PC-3 (cell line): Measurements from ENCODE around the gene MARCHF11. TPM values are rescaled to one million over a fixed set of nuclear protein-coding genes. Genes with fewer than 3 reads are reported as not detected.

ENCODE experiments used
- ATAC-seq: fragments of 200-7000 bp; cut with Tn5 transposase; 2 replicates; pipeline ENCODE4 v1.9.1; 2020; ENCODE audit warnings: mild to moderate bottlenecking, moderate library complexity
- BruUV-seq: library from RNA; stranded (reverse); fragments of 400-500 nt; replicated peaks from 2 replicates; lab custom pipeline; 2021; lab: Mats Ljungman, UMichigan
- CTCF ChIA-PET: fragments of 300-600 bp; sonication (Branson Sonifier 250); formaldehyde crosslinking; loops from one replicate; lab custom pipeline; 2022; ENCODE audit warnings: antibody characterized with exemption; lab: Charles Lee
- POLR2A ChIA-PET: fragments of 300-600 bp; sonication (Branson Sonifier 250); formaldehyde crosslinking; loops from one replicate; lab custom pipeline; 2022; ENCODE audit warnings: antibody characterized with exemption; ENCODE audit not compliant: unreplicated experiment; lab: Charles Lee
- DNase-seq: peaks from one replicate; pipeline ENCODE4 v3.0.0-alpha.2; 2015
- H2AFZ ChIP-seq: fragments of 300-600 bp; sonication (generic); 2 replicates; pipeline ENCODE4 v1.6.0; 2016; ENCODE audit warnings: antibody characterized with exemption, low read length
- H3F3A ChIP-seq: fragments of 300-600 bp; sonication (generic); one replicate; pipeline ENCODE4 v1.6.0; 2017; ENCODE audit warnings: antibody characterized with exemption, low read length, control low read depth, mild to moderate bottlenecking; ENCODE audit not compliant: unreplicated experiment
- H3K27ac ChIP-seq: fragments of 300-600 bp; sonication (generic); 2 replicates; pipeline ENCODE4 v1.5.1; 2016; ENCODE audit warnings: mild to moderate bottlenecking, low read length
- H3K27me3 ChIP-seq: fragments of 300-600 bp; sonication (generic); 2 replicates; pipeline ENCODE4 v1.6.1; 2016; ENCODE audit warnings: low read length, mixed read lengths
- H3K36me3 ChIP-seq: fragments of 300-600 bp; sonication (generic); 2 replicates; pipeline ENCODE4 v1.6.1; 2016; ENCODE audit warnings: low read depth, mixed run types, low read length, mixed read lengths
- H3K4me1 ChIP-seq: fragments of 300-600 bp; sonication (generic); 2 replicates; pipeline ENCODE4 v1.5.1; 2016; ENCODE audit warnings: low read length; ENCODE audit not compliant: insufficient read depth
- H3K4me2 ChIP-seq: fragments of 300-600 bp; sonication (generic); 2 replicates; pipeline ENCODE4 v1.6.0; 2016; ENCODE audit warnings: low read length
- H3K4me3 ChIP-seq: fragments of 300-600 bp; sonication (generic); 2 replicates; pipeline ENCODE4 v1.5.1; 2016; ENCODE audit warnings: mild to moderate bottlenecking, low read length, mixed read lengths
- H3K79me2 ChIP-seq: fragments of 300-600 bp; sonication (generic); 2 replicates; pipeline ENCODE4 v1.6.1; 2017; ENCODE audit warnings: low read length, mixed read lengths
- H3K9ac ChIP-seq: fragments of 300-600 bp; sonication (generic); 2 replicates; pipeline ENCODE4 v1.6.0; 2016; ENCODE audit warnings: mild to moderate bottlenecking, low read length
- H3K9me2 ChIP-seq: fragments of 300-600 bp; sonication (generic); replicated peaks from 2 replicates; pipeline ENCODE4 v1.6.1; 2016; ENCODE audit warnings: mixed run types, low read length, mixed read lengths
- H3K9me3 ChIP-seq: fragments of 300-600 bp; sonication (generic); 2 replicates; pipeline ENCODE4 v1.6.1; 2016; ENCODE audit warnings: low read length, mixed read lengths
- H4K20me1 ChIP-seq: fragments of 300-600 bp; sonication (generic); 2 replicates; pipeline ENCODE4 v1.6.1; 2016; ENCODE audit warnings: low read length, mixed read lengths
- CTCF ChIP-seq: fragments of 300-600 bp; sonication (generic); conservative IDR thresholded peaks from 2 replicates; pipeline ENCODE4 v1.5.1; 2017; ENCODE audit warnings: antibody characterized with exemption, low read depth, mild to moderate bottlenecking, low read length
- EZH2 ChIP-seq: fragments of 300-600 bp; sonication (generic); IDR thresholded peaks from one replicate; pipeline ENCODE4 v1.6.1; 2017; ENCODE audit warnings: antibody characterized with exemption, mild to moderate bottlenecking, low read length; ENCODE audit not compliant: unreplicated experiment
- EZH2phosphoT487 ChIP-seq: fragments of 300-600 bp; sonication (generic); IDR thresholded peaks from 2 replicates; pipeline ENCODE4 v1.6.1; 2018; ENCODE audit warnings: mild to moderate bottlenecking, antibody characterized with exemption, low read length, borderline replicate concordance
- intact Hi-C: fragments of 100-400 bp; cut with micrococcal nuclease; formaldehyde crosslinking; loops from 2 replicates; pipeline ENCODE4 v1.9.0; 2023
- total RNA-seq: library from RNA; depleted of rRNA; stranded (reverse); fragments of >200 nt; gene quantifications from 2 replicates; pipeline ENCODE4 v1.2.3, GENCODE V29; 2014

Gene MARCHF11
- total RNA-seq, 1 experiment from 2014 or later: not detected

GRCh38 chr5:16061163-16061562 lies 118.4 kb downstream of the MARCHF11 start:
- DNase-seq: no peak
- H3K27me3 ChIP-seq: no peaks in the 10 kb centered on the region
- no peaks in the 10 kb centered on the region for H3K9me2 ChIP-seq
- no peak overlapping the region for H3K4me2 ChIP-seq
- H3K9me3 ChIP-seq: no peaks in the 10 kb centered on the region
- H3F3A ChIP-seq: no peaks in the 10 kb centered on the region
- no peak for TF ChIP-seq EZH2phosphoT487
- TF ChIP-seq EZH2: no peak
- no peak for TF ChIP-seq CTCF
- ChIA-PET CTCF (no interaction called here), POLR2A (no interaction called here)
- H3K79me2 ChIP-seq: no peaks in the 10 kb centered on the region
- H3K27ac ChIP-seq: no peak overlapping the region
- H3K4me1 ChIP-seq: no peaks in the 10 kb centered on the region
- no TSS peak for BruUV-seq
- ATAC-seq: no peak
- no peaks in the 10 kb centered on the region for H4K20me1 ChIP-seq
- H3K4me3 ChIP-seq: no peak overlapping the region
- no peaks in the 10 kb centered on the region for H3K36me3 ChIP-seq
- no peak overlapping the region for H2AFZ ChIP-seq
- intact Hi-C loops: no loop called here
- no peak overlapping the region for H3K9ac ChIP-seq

- H3K27ac ChIP-seq: no peak overlapping the region
- POLR2A ChIA-PET: no interaction called here
- TF ChIP-seq EZH2phosphoT487 (no peak), EZH2 (no peak), CTCF (no peak)
Observed at GRCh38 chr5:16057277-16057676, 122.3 kb downstream of the MARCHF11 start.

GRCh38 chr5:16051246-16051755 lies 128.3 kb downstream of the MARCHF11 start:
- no TSS peak for BruUV-seq
- no peaks in the 10 kb centered on the region for H3K4me1 ChIP-seq
- no peaks in the 10 kb centered on the region for H3K9me3 ChIP-seq
- H3F3A ChIP-seq: no peaks in the 10 kb centered on the region
- no peak overlapping the region for H3K27ac ChIP-seq
- ChIA-PET CTCF (no interaction called here), POLR2A (no interaction called here)
- ATAC-seq (no peak), DNase-seq (no peak)
- H3K4me2 ChIP-seq: no peak overlapping the region
- H3K36me3 ChIP-seq: no peaks in the 10 kb centered on the region
- intact Hi-C loops: no loop called here
- H3K79me2 ChIP-seq: no peaks in the 10 kb centered on the region
- H2AFZ ChIP-seq: no peak overlapping the region
- H3K4me3 ChIP-seq: no peak overlapping the region
- H3K9ac ChIP-seq: no peak overlapping the region
- no peaks in the 10 kb centered on the region for H4K20me1 ChIP-seq
- no peaks in the 10 kb centered on the region for H3K27me3 ChIP-seq
- no peaks in the 10 kb centered on the region for H3K9me2 ChIP-seq
- TF ChIP-seq EZH2 (no peak), CTCF (no peak), EZH2phosphoT487 (no peak)

More at GRCh38 chr5:16057277-16057676, 122.3 kb downstream of the MARCHF11 start:
- no peaks in the 10 kb centered on the region for H3F3A ChIP-seq
- H3K36me3 ChIP-seq: no peaks in the 10 kb centered on the region
- BruUV-seq: no TSS peak
- H3K9ac ChIP-seq: no peak overlapping the region
- no peaks in the 10 kb centered on the region for H4K20me1 ChIP-seq
- DNase-seq: no peak
- no peak for ATAC-seq
- H3K79me2 ChIP-seq: no peaks in the 10 kb centered on the region
- no peaks in the 10 kb centered on the region for H3K9me2 ChIP-seq
- no peaks in the 10 kb centered on the region for H3K4me1 ChIP-seq
- CTCF ChIA-PET: no interaction called here
- no peak overlapping the region for H3K4me2 ChIP-seq
- H2AFZ ChIP-seq: no peak overlapping the region
- intact Hi-C loops: no loop called here
- H3K27me3 ChIP-seq: no peaks in the 10 kb centered on the region
- H3K4me3 ChIP-seq: no peak overlapping the region
- H3K9me3 ChIP-seq: no peaks in the 10 kb centered on the region
